ENCODE results near the gene BACE2. TPM values are rescaled to one million over a fixed set of nuclear protein-coding genes. Genes with fewer than 3 reads are reported as not detected.

BACE2 gene
- total RNA-seq, 1 donor from 2014 or later: 64.8 TPM

- H3K4me3 ChIP-seq (ENCODE audit: low read depth, low read length): no peak overlapping the region
- no peak for FAIRE-seq
- DNase-seq (ENCODE audit: low read depth): no peak
- H3K36me3 ChIP-seq (ENCODE audit: control insufficient read depth, insufficient read depth, low read length): no peaks in the 10 kb centered on the region
- no peaks in the 10 kb centered on the region for H3K27me3 ChIP-seq (ENCODE audit: control insufficient read depth, insufficient read depth, low read length)
- no peak for TF ChIP-seq CTCF (IDR thresholded peaks at IDR 0.05; ENCODE audit: insufficient read depth, low read length, severe bottlenecking)
Measured at GRCh38 chr21:41228006-41228370, 60.0 kb downstream of the BACE2 start.

GRCh38 chr21:41228492-41228891 lies 60.5 kb downstream of the BACE2 start:
- H3K27me3 ChIP-seq (ENCODE audit: control insufficient read depth, insufficient read depth, low read length): no peaks in the 10 kb centered on the region
- no peak overlapping the region for H3K4me3 ChIP-seq (ENCODE audit: low read depth, low read length)
- no peaks in the 10 kb centered on the region for H3K36me3 ChIP-seq (ENCODE audit: control insufficient read depth, insufficient read depth, low read length)
- TF ChIP-seq CTCF (IDR thresholded peaks at IDR 0.05; ENCODE audit: insufficient read depth, low read length, severe bottlenecking): no peak
- FAIRE-seq: peak; percentile 58
- no peak for DNase-seq (ENCODE audit: low read depth)

GRCh38 chr21:41228958-41229357 lies 61.0 kb downstream of the BACE2 start:
- no peak for TF ChIP-seq CTCF (IDR thresholded peaks at IDR 0.05; ENCODE audit: insufficient read depth, low read length, severe bottlenecking)
- FAIRE-seq: no peak

GRCh38 chr21:41229509-41230248 lies 61.7 kb downstream of the BACE2 start:
- no peak overlapping the region for H3K4me3 ChIP-seq (ENCODE audit: low read depth, low read length)

More at GRCh38 chr21:41228958-41229357, 61.0 kb downstream of the BACE2 start:
- DNase-seq (ENCODE audit: low read depth): no peak
- H3K27me3 ChIP-seq (ENCODE audit: control insufficient read depth, insufficient read depth, low read length): no peaks in the 10 kb centered on the region
- no peak overlapping the region for H3K4me3 ChIP-seq (ENCODE audit: low read depth, low read length)
- no peaks in the 10 kb centered on the region for H3K36me3 ChIP-seq (ENCODE audit: control insufficient read depth, insufficient read depth, low read length)

GRCh38 chr21:41230497-41230896 lies 62.5 kb downstream of the BACE2 start:
- no peaks in the 10 kb centered on the region for H3K27me3 ChIP-seq (ENCODE audit: control insufficient read depth, insufficient read depth, low read length)
- FAIRE-seq (no peak), DNase-seq (ENCODE audit: low read depth) (no peak)
- TF ChIP-seq CTCF (IDR thresholded peaks at IDR 0.05; ENCODE audit: insufficient read depth, low read length, severe bottlenecking): no peak
- H3K36me3 ChIP-seq (ENCODE audit: control insufficient read depth, insufficient read depth, low read length): no peaks in the 10 kb centered on the region
- H3K4me3 ChIP-seq (ENCODE audit: low read depth, low read length): no peak overlapping the region

More at GRCh38 chr21:41229509-41230248, 61.7 kb downstream of the BACE2 start:
- Histone ChIP-seq H3K27me3 (ENCODE audit: control insufficient read depth, insufficient read depth, low read length) (no peaks in the 10 kb centered on the region), H3K36me3 (ENCODE audit: control insufficient read depth, insufficient read depth, low read length) (no peaks in the 10 kb centered on the region)
- DNase-seq (ENCODE audit: low read depth) (no peak), FAIRE-seq (peak; percentile 28)
- no peak for TF ChIP-seq CTCF (IDR thresholded peaks at IDR 0.05; ENCODE audit: insufficient read depth, low read length, severe bottlenecking)

- Histone ChIP-seq H3K4me3 (ENCODE audit: low read depth, low read length) (no peak overlapping the region), H3K36me3 (ENCODE audit: control insufficient read depth, insufficient read depth, low read length) (no peaks in the 10 kb centered on the region), H3K27me3 (ENCODE audit: control insufficient read depth, insufficient read depth, low read length) (no peaks in the 10 kb centered on the region)
- TF ChIP-seq CTCF (IDR thresholded peaks at IDR 0.05; ENCODE audit: insufficient read depth, low read length, severe bottlenecking): no peak
- FAIRE-seq (peak; percentile 36), DNase-seq (ENCODE audit: low read depth) (no peak)
Measured at GRCh38 chr21:41231060-41231459, 63.1 kb downstream of the BACE2 start.

All from bronchial epithelial cell (primary cell).